Epithelial cell of esophagus (primary cell): ENCODE measurements around the gene SERTAD3.

Experiments
- DNase-seq: peaks from one replicate; pipeline ENCODE4 v3.0.0; 2010; ENCODE audit warnings: low read depth
- H3K4me3 ChIP-seq: 2 replicates; pipeline ENCODE4 v1.5.1; 2011; ENCODE audit warnings: mild to moderate bottlenecking, low read length, control low read depth
- TF ChIP-seq, protein P1 (sequence below): IDR thresholded peaks from 2 replicates; pipeline ENCODE4 v1.5.1; 2011; ENCODE audit warnings: low read depth, mild to moderate bottlenecking, low read length, control low read depth, inconsistent platforms; ENCODE audit not compliant: insufficient read depth; ENCODE audit errors: missing control alignments

Gene SERTAD3

GRCh38 chr19:40472516-40472915 is 28.4 kb upstream of the SERTAD3 start:
- H3K4me3 ChIP-seq: no peak overlapping the region
- TF ChIP-seq, protein P1, sequence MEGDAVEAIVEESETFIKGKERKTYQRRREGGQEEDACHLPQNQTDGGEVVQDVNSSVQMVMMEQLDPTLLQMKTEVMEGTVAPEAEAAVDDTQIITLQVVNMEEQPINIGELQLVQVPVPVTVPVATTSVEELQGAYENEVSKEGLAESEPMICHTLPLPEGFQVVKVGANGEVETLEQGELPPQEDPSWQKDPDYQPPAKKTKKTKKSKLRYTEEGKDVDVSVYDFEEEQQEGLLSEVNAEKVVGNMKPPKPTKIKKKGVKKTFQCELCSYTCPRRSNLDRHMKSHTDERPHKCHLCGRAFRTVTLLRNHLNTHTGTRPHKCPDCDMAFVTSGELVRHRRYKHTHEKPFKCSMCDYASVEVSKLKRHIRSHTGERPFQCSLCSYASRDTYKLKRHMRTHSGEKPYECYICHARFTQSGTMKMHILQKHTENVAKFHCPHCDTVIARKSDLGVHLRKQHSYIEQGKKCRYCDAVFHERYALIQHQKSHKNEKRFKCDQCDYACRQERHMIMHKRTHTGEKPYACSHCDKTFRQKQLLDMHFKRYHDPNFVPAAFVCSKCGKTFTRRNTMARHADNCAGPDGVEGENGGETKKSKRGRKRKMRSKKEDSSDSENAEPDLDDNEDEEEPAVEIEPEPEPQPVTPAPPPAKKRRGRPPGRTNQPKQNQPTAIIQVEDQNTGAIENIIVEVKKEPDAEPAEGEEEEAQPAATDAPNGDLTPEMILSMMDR: no peak
- no peak for DNase-seq

DNA sequence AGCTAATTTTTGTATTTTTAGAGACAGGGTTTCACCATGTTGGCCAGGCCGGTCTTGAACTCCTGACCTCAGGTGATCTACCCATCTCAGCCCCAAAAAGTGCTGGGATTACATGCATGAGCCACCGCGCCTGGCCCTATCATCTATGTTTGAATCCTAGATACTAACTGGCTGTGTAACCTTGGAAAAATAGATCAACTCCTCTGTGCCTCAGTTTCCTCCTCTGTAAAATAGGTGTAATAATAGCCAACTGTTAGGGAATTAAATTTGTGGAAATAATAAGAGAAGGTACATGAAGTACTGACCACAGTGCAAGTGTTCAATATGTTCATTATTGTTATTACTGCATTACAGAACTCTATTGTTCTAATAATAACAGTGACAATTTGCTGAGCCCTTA is 27.0 kb upstream of the SERTAD3 start:
- no peak overlapping the region for H3K4me3 ChIP-seq
- TF ChIP-seq, protein P1: no peak
- DNase-seq: no peak

DNA sequence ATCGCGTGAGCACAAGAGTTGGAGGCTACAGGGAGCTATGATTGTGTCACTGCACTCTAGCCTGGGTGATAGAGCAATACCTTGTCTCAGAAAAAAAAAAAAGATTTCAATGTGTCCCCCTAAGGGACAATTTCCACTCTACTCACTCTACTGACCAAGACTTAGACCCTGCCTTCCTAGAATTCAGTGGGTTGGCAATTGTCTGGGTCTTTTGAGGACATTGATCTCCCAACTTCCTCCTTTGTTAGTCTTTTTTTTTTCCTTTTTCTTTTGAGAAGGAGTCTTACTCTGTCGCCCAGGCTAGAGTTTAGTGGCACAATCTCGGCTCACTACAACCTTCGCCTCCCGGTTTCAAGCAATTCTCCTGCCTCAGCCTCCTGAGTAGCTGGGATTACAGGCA is 24.9 kb upstream of the SERTAD3 start:
- H3K4me3 ChIP-seq: no peak overlapping the region
- no peak for DNase-seq
- TF ChIP-seq, protein P1: no peak

GRCh38 chr19:40466985-40467734 is 23.0 kb upstream of the SERTAD3 start, which contains the start of gene SPTBN4:
TSS of gene SPTBN4 (plus strand) at chr19:40467001. CDS start at chr19:40472622, 5,621 bp downstream.
- DNase-seq: no peak
- TF ChIP-seq, protein P1: no peak
- peak within 1 kb of the TSS; percentile 47 for H3K4me3 ChIP-seq

DNA sequence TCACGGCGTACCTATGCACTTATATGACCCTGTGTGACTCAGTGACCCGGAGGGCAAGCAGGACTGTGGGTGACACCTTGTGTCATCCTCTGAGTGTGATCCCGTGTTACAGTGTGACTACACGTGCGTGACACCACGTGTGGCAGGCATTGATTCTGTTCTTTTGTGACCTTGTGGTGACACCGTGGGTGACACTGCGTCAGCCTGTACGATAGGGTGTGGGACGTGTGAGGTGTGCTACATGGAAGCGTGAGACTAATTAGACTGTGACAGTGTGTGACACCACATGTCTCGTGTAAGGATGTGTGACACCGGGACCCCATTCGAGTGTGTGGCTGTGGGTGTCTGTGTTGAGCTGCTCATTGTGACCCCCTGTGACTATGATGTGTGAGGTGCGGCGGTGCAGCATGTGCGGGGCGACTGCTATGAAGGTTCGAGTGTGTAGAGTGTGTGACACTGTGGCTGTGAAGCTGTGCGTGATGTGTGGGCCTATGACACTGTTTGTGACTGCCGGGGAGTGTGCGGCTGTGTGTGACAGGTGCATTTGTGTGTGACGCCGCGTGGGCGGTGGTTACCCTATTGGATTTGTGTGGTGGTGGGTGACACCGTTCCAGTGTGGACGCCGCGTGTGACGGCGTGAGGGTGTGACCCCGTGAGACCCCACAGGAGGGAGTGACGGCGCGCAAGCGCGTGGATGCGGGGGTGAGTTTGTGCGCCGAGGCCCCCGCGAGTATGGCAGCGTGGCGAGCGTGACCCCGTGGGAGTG is 22.3 kb upstream of the SERTAD3 start:
- TF ChIP-seq, protein P1: no peak
- H3K4me3 ChIP-seq: peak overlapping the region; percentile 47
- DNase-seq: peak; percentile 5

GRCh38 chr19:40465557-40466218 is 21.6 kb upstream of the SERTAD3 start, which contains the start of gene BLVRB:
TSS of gene BLVRB (minus strand) at chr19:40465745. CDS start at chr19:40465688, 57 bp downstream.
- TF ChIP-seq, protein P1: no peak
- H3K4me3 ChIP-seq: peak within 1 kb of the TSS; percentile 83
- DNase-seq: peak; percentile 99
